ENCODE data around the gene CEP76.
"Not testable (repeated sequence)": the region's sequence is repeated elsewhere in the genome, so short reads cannot be mapped to it uniquely, and the experiment has no call there.

CEP76 gene

GRCh38 chr18:12637393-12637792 is 65.1 kb downstream of the CEP76 start:
- DNase-seq (ENCODE audit: low read depth): no peak
- H3K4me3 ChIP-seq (ENCODE audit: low read length): no peak overlapping the region

GRCh38 chr18:12631831-12632477 is 70.6 kb downstream of the CEP76 start:
- H3K4me3 ChIP-seq (ENCODE audit: low read length): no peak overlapping the region
- DNase-seq (ENCODE audit: low read depth): no peak
- TF ChIP-seq, protein P1, sequence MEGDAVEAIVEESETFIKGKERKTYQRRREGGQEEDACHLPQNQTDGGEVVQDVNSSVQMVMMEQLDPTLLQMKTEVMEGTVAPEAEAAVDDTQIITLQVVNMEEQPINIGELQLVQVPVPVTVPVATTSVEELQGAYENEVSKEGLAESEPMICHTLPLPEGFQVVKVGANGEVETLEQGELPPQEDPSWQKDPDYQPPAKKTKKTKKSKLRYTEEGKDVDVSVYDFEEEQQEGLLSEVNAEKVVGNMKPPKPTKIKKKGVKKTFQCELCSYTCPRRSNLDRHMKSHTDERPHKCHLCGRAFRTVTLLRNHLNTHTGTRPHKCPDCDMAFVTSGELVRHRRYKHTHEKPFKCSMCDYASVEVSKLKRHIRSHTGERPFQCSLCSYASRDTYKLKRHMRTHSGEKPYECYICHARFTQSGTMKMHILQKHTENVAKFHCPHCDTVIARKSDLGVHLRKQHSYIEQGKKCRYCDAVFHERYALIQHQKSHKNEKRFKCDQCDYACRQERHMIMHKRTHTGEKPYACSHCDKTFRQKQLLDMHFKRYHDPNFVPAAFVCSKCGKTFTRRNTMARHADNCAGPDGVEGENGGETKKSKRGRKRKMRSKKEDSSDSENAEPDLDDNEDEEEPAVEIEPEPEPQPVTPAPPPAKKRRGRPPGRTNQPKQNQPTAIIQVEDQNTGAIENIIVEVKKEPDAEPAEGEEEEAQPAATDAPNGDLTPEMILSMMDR (IDR thresholded peaks at IDR 0.05; ENCODE audit: insufficient read depth, low read depth, low read length, missing control alignments): no peak

More at GRCh38 chr18:12637393-12637792, 65.1 kb downstream of the CEP76 start:
- TF ChIP-seq, protein P1 (IDR thresholded peaks at IDR 0.05; ENCODE audit: insufficient read depth, low read depth, low read length, missing control alignments): no peak

DNA sequence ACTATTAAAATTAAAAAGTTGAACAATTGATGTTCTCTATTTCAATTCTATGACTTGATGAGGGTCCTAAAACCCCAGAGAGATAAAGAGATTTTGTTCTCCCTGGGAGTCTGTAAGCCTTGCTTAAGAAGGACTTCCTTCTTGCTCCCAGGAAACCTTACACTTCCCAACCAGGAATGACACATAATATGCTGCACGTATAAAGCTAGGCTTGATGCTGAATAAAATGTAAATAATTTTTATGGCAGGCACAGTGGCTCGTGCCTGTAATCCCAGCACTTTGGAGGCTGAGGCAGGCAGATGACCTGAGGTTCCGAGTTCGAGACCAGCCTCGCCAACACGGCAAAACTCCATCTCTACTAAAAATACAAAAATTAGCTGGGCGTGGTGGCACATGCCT is 72.4 kb downstream of the CEP76 start:
- no peak overlapping the region for H3K4me3 ChIP-seq (ENCODE audit: low read length)
- peak; percentile 59 for DNase-seq (ENCODE audit: low read depth)
- TF ChIP-seq, protein P1 (IDR thresholded peaks at IDR 0.05; ENCODE audit: insufficient read depth, low read depth, low read length, missing control alignments): no peak

DNA sequence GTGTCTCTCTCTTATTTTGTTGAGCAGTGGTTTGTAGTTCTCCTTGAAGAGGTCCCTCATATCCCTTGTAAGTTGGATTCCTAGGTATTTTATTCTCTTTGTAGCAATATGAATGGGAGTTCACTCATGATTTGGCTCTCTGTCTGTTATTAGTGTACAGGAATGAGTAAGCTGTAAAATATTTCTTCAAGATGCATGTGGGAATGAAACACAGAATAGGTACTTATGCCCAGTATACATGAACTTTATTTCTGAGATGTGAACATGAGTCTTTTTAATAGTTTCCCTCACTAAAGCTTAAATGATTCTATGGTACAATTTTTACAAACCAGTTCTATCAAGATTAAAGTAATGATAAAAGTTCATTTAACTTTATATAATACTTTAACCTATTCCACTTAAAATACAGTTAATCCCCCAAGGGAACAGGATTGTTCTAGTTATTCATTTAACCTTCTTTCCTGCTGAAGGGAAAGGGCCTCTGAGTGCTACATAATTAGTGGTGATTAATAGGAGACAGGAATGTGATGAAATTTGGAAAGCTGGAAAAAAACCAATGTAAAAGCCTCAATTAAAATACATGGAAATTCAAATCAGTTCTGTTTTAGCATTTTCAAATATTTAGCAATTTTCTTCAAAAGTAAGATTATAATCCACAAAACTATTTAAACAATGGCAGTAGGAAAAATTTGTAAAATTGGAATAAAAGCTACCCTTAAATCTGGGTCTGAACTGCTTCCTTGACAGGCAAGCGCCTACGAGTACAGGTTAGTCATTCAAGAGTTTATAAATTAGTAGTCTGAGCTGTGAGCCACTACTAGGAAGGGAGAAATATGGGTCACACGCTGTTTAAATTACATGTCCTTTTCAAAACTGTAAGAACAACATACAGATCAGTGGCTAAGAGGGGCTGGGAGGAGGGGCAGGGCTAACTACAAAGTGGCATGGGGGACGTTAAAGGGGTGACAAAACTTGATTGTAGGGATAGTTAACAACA is 73.5 kb downstream of the CEP76 start:
- peak; percentile 79 for DNase-seq (ENCODE audit: low read depth)
- TF ChIP-seq, protein P1 (IDR thresholded peaks at IDR 0.05; ENCODE audit: insufficient read depth, low read depth, low read length, missing control alignments): no peak
- H3K4me3 ChIP-seq (ENCODE audit: low read length): no peak overlapping the region

DNA sequence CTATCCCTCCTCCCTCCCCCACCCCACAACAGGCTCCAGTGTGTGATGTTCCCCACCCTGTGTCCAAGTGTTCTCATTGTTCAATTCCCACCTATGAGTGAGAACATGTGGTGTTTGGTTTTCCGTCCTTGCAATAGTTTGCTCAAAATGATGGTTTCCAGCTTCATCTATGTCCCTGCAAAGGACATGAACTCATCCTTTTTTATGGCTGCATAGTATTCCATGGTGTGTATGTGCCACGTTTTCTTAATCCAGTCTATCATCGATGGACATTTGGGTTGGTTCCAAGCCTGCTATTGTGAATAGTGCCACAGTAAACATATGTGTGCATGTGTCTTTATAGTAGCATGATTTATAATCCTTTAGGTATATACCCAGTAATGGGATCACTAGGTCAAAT is 75.3 kb downstream of the CEP76 start:
- not testable (repeated sequence) for H3K4me3 ChIP-seq (ENCODE audit: low read length); DNase-seq (ENCODE audit: low read depth)

GRCh38 chr18:12625241-12625640 is 77.3 kb downstream of the CEP76 start:
- TF ChIP-seq, protein P1 (IDR thresholded peaks at IDR 0.05; ENCODE audit: insufficient read depth, low read depth, low read length, missing control alignments): no peak
- H3K4me3 ChIP-seq (ENCODE audit: low read length): no peak overlapping the region
- no peak for DNase-seq (ENCODE audit: low read depth)
